Lower lobe of right lung (tissue), 2 donors: ENCODE measurements around the gene ARL6IP6. TPM values are rescaled to one million over a fixed set of nuclear protein-coding genes. Genes with fewer than 3 reads are reported as not detected.
"Not testable (repeated sequence)": the region's sequence is repeated elsewhere in the genome, so short reads cannot be mapped to it uniquely, and the experiment has no call there.

Experiments used
- ATAC-seq, 2 donors: fragments of 200-7000 bp; cut with Tn5 transposase; one replicate each; pipeline ENCODE4 v1.9.1; 2020 to 2022; ENCODE audit warnings: mild to moderate bottlenecking in 2 of 2, moderate library complexity in 2 of 2
- DNase-seq: peaks from one replicate; pipeline ENCODE4 v3.0.0-alpha.2; 2020
- H3K27ac ChIP-seq: fragments of 200-600 bp; one replicate; pipeline ENCODE4 v1.8.0; 2022
- H3K27me3 ChIP-seq: fragments of 200-600 bp; one replicate; pipeline ENCODE4 v1.8.0; 2022; ENCODE audit warnings: low read depth
- H3K36me3 ChIP-seq: fragments of 200-600 bp; one replicate; pipeline ENCODE4 v1.8.0; 2022; ENCODE audit warnings: mild to moderate bottlenecking
- H3K4me1 ChIP-seq: fragments of 200-600 bp; one replicate; pipeline ENCODE4 v1.8.0; 2022
- H3K4me3 ChIP-seq: fragments of 200-600 bp; one replicate; pipeline ENCODE4 v1.8.0; 2022; ENCODE audit warnings: mild to moderate bottlenecking
- H3K9me3 ChIP-seq: fragments of 200-600 bp; one replicate; pipeline ENCODE4 v1.8.0; 2022
- intact Hi-C: fragments of 100-400 bp; cut with DNase I; formaldehyde crosslinking; loops from one replicate; pipeline ENCODE4 v1.11.0; 2022
- total RNA-seq: library from RNA; stranded (reverse); fragmentation: NEBNext Ultra II Directional; extraction: Animal tissue kit (Norgen Biotek cat#: 25700); gene quantifications from one replicate; pipeline ENCODE4 v1.2.1, GENCODE V29; 2021
- TF ChIP-seq, protein P1 (sequence below): fragments of 200-600 bp; IDR thresholded peaks from one replicate; pipeline ENCODE4 v1.8.0; 2022; ENCODE audit warnings: antibody characterized with exemption, mild to moderate bottlenecking
- donor health status: DM: no; HTN: yes; CAD: no; lungs with severe emphysema.

ARL6IP6 gene
- total RNA-seq, 1 donor from 2014 or later: 19.2 TPM

DNA sequence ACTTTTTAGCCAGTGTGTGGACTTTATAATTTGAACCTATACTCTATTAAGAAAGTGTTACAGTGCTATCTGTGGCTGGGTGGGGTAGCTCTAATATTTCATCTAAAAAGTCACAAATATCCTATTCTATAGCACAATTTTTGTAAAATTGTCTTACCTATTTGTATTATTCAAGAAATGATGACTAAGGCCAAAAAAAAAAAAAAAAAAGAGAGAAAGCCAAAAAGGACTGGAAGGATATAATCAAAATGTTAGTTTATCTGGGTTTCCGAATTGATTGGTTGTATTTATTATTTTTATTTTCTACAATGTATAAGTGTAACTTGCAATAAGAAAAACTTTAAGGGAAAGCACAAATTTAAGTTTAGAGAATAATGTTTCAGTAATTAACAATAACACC is 5.5 kb downstream of the ARL6IP6 start:
- peaks cover 32% of the 10 kb centered on the region for H3K4me1 ChIP-seq
- TF ChIP-seq, protein P1, sequence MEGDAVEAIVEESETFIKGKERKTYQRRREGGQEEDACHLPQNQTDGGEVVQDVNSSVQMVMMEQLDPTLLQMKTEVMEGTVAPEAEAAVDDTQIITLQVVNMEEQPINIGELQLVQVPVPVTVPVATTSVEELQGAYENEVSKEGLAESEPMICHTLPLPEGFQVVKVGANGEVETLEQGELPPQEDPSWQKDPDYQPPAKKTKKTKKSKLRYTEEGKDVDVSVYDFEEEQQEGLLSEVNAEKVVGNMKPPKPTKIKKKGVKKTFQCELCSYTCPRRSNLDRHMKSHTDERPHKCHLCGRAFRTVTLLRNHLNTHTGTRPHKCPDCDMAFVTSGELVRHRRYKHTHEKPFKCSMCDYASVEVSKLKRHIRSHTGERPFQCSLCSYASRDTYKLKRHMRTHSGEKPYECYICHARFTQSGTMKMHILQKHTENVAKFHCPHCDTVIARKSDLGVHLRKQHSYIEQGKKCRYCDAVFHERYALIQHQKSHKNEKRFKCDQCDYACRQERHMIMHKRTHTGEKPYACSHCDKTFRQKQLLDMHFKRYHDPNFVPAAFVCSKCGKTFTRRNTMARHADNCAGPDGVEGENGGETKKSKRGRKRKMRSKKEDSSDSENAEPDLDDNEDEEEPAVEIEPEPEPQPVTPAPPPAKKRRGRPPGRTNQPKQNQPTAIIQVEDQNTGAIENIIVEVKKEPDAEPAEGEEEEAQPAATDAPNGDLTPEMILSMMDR: no peak
- DNase-seq (no peak), ATAC-seq (no peak)
- intact Hi-C loops: no loop called here
- no peaks in the 10 kb centered on the region for H3K27me3 ChIP-seq
- peaks cover 12% of the 10 kb centered on the region for H3K36me3 ChIP-seq
- H3K9me3 ChIP-seq: no peaks in the 10 kb centered on the region
- no peak overlapping the region for H3K4me3 ChIP-seq
- no peak overlapping the region for H3K27ac ChIP-seq

DNA sequence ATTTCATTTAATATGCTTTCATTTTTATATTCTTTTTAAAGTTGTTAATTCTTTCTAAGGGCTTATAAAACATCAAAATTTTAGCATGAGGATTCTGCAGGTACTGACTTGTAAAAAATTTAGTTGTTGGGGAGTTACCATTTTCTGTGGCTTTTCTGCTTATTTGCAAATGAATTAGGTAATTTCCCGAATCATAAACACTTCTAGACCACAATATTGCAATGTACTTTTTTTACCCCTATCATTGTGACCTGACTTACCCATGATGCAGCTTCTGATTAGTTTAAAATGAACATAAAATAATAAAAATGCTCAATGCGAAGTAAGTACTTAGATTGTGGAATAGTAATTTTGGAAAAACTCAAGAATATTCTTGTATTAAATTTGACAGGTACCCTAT is 11.4 kb downstream of the ARL6IP6 start:
- intact Hi-C loops: no loop called here
- Histone ChIP-seq H3K4me3 (no peak overlapping the region), H3K27ac (no peak overlapping the region), H3K9me3 (no peaks in the 10 kb centered on the region), H3K27me3 (no peaks in the 10 kb centered on the region), H3K36me3 (peaks cover under 1% of the 10 kb centered on the region), H3K4me1 (peaks cover 19% of the 10 kb centered on the region)
- TF ChIP-seq, protein P1: no peak
- ATAC-seq: no peak
- no peak for DNase-seq

DNA sequence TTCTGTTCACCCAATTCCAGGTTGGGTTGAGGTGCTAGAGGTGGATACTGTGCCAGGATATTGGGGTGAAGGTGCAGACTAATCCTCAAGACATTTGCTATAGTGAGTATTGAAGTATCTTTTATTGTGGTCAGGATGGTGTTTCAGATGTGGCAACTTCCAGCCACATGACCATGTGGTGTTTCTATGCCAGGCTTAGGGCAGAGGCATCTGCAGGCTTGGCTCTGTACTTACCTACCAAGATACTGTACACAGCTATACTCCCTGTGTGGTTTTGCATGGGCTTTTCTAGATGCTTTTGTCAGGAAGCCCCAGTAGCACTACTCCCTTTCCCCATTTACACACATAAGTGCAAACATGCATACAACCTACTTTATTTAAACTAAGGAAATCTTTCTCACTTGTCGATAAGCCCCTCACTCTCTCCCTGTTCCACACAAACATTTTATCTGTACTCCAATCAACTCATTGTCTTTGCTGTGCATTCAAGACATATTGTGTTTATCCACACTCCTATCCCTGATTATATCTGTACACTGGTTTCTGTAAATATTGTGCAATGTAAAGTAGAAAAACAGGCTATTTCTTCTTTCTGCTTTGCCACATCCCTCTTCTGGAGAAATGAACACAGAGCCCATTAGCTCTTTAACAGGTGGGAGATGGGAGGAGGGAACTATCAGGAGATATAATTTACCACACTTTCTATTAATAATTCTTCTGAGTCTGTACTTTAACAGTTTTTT is 12.3 kb downstream of the ARL6IP6 start:
- Histone ChIP-seq H3K9me3 (no peaks in the 10 kb centered on the region), H3K27ac (no peak overlapping the region), H3K4me3 (no peak overlapping the region), H3K27me3 (no peaks in the 10 kb centered on the region), H3K36me3 (peaks cover 10% of the 10 kb centered on the region), H3K4me1 (peaks cover 19% of the 10 kb centered on the region)
- TF ChIP-seq, protein P1: no peak
- ATAC-seq (peak; percentile 79 to 89), DNase-seq (no peak)
- intact Hi-C loops: no loop called here

DNA sequence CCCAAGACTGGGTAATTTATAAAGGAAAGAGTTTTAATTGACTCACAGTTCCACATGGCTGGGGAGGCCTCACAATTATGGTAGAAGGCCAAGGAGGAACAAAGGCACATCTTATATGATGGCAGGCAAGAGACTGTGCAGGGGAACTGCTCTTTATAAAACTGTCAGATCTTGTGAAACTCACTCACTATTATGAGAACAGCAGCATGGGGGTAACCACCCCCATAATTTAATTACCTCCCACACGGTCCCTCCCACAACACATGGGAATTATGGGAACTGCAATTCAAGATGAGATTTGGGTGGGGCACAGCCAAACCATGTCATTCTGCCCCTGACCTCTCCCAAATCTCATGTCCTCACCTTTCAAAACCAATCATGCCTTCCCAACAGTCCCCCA is 19.1 kb downstream of the ARL6IP6 start:
- H3K4me1 ChIP-seq, intact Hi-C loops, H3K4me3 ChIP-seq, H3K27ac ChIP-seq, ATAC-seq, H3K9me3 ChIP-seq, DNase-seq, H3K27me3 ChIP-seq: not testable (repeated sequence)
- H3K36me3 ChIP-seq: peaks cover 43% of the 10 kb centered on the region

DNA sequence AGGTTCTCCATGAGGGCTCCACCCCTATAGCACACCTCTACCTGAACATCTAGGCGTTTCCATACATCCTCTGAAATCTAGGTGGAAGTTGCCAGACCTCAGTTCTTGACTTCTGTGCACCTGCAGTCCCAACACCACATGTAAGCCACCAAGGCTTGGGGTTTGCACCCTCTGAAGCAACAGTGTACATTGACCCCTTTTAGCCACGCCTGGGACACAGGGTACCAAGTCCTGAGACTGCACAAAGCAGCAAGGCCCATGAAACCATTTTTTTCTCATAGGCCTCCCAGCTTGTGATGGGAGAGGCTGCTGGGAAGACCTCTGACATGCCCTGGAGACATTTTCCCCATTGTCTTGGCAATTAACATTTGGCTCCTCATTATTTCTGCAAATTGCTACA is 20.0 kb downstream of the ARL6IP6 start:
- Histone ChIP-seq H3K36me3 (peaks cover 43% of the 10 kb centered on the region), H3K27me3 (no peaks in the 10 kb centered on the region), H3K4me3 (no peak overlapping the region), H3K9me3 (no peaks in the 10 kb centered on the region), H3K4me1 (no peaks in the 10 kb centered on the region), H3K27ac (no peak overlapping the region)
- intact Hi-C loops: no loop called here
- no peak for DNase-seq
- TF ChIP-seq, protein P1: no peak
- ATAC-seq: no peak

DNA sequence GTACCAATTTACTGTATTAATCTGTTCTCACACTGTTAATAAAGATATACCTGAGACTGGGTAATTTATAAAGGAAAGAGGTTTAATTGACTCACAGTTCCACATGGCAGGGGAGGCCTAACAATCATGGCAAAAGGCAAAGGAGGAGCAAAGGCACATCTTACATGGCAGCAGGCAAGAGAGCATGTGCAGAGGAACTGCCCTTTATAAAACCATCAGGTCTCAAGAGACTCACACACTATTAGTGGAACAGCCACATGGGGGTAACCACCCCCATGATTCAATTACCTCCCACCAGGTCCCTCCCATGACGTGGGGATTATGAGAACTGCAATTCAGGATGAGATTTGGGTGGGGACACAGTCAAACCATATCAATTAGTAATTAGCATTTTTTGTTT is 21.3 kb downstream of the ARL6IP6 start:
- H3K4me3 ChIP-seq, ATAC-seq, H3K27ac ChIP-seq, DNase-seq, H3K27me3 ChIP-seq, intact Hi-C loops, H3K9me3 ChIP-seq, H3K4me1 ChIP-seq: not testable (repeated sequence)
- peaks cover 43% of the 10 kb centered on the region for H3K36me3 ChIP-seq
